Activated naive CD8-positive, alpha-beta T cell treated with anti-CD3 and anti-CD28 coated beads, Interleukin-2, amount 10 ng/mL, durations not matched to agents 7 days and 5 days (primary cell): ENCODE data around the gene MRGPRX4. TPM values are rescaled to one million over a fixed set of nuclear protein-coding genes. Genes with fewer than 3 reads are reported as not detected.

Experiments used
- total RNA-seq, 2 experiments: library from RNA; stranded (reverse); gene quantifications; one replicate each; pipeline ENCODE4 v1.2.3, GENCODE V29; 2021

MRGPRX4 gene
- total RNA-seq, 2 experiments from 2014 or later = not detected

Other genes with a start within 250 kb of the MRGPRX4 start
- gene SERGEF, start 159.8 kb upstream of the MRGPRX4 start, total RNA-seq = 10 to 100 TPM; 44.3 to 47.2 TPM
- under 1 TPM; 0.28 to 0.40 TPM for gene TPH1, start 126.6 kb upstream of the MRGPRX4 start, total RNA-seq
- gene SAAL1, start 66.8 kb upstream of the MRGPRX4 start, total RNA-seq = 10 to 100 TPM; 24.0 to 27.0 TPM
- gene MRGPRX3, start 40.3 kb upstream of the MRGPRX4 start, total RNA-seq = not detected
- gene SAA4, start 64.0 kb downstream of the MRGPRX4 start, total RNA-seq = not detected
- not detected for gene SAA2, start 75.8 kb downstream of the MRGPRX4 start, total RNA-seq
- not detected for gene SAA1, start 93.4 kb downstream of the MRGPRX4 start, total RNA-seq
- gene HPS5, start 149.3 kb downstream of the MRGPRX4 start, total RNA-seq = 10 to 100 TPM; 16.1 to 17.8 TPM
- gene GTF2H1, start 149.7 kb downstream of the MRGPRX4 start, total RNA-seq = 10 to 100 TPM; 44.4 to 47.9 TPM
- 100 to 1,000 TPM; 824 to 837 TPM for gene LDHA, start 221.7 kb downstream of the MRGPRX4 start, total RNA-seq
- not detected for gene LDHC, start 239.5 kb downstream of the MRGPRX4 start, total RNA-seq